Measurements from ENCODE around the gene MORC2.
A peak's percentile ranks its signal among the peaks of the same experiment; 100 is the strongest.

MORC2 gene

DNA sequence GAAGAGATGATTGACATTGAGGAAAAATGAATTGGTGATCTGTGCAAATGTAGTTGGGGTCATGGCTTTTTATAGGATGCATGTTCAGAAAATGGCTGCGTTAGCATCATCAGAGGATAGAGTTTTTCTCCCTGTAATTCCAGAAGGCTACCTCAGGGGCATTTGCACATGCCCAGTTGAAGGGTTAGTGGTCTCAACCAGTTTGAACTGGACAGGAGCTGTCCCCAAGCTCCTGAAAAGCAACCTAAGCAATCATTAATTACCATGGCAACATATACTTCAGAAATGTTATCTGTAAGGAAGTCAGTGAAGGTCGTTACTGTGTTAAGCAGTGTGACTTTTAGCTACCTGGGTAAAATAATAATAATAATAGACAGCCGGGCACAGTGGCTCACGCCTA is 29.8 kb upstream of the MORC2 start:
- TF ChIP-seq POLR2AphosphoS5 (IDR thresholded peaks at IDR 0.05; ENCODE audit: low read depth) (no peak), SPI1 (IDR thresholded peaks at IDR 0.05; ENCODE audit: borderline replicate concordance, low read depth) (no peak), GABPA (IDR thresholded peaks at IDR 0.05; ENCODE audit: low read depth) (no peak)
- TF ChIP-seq, protein P1, sequence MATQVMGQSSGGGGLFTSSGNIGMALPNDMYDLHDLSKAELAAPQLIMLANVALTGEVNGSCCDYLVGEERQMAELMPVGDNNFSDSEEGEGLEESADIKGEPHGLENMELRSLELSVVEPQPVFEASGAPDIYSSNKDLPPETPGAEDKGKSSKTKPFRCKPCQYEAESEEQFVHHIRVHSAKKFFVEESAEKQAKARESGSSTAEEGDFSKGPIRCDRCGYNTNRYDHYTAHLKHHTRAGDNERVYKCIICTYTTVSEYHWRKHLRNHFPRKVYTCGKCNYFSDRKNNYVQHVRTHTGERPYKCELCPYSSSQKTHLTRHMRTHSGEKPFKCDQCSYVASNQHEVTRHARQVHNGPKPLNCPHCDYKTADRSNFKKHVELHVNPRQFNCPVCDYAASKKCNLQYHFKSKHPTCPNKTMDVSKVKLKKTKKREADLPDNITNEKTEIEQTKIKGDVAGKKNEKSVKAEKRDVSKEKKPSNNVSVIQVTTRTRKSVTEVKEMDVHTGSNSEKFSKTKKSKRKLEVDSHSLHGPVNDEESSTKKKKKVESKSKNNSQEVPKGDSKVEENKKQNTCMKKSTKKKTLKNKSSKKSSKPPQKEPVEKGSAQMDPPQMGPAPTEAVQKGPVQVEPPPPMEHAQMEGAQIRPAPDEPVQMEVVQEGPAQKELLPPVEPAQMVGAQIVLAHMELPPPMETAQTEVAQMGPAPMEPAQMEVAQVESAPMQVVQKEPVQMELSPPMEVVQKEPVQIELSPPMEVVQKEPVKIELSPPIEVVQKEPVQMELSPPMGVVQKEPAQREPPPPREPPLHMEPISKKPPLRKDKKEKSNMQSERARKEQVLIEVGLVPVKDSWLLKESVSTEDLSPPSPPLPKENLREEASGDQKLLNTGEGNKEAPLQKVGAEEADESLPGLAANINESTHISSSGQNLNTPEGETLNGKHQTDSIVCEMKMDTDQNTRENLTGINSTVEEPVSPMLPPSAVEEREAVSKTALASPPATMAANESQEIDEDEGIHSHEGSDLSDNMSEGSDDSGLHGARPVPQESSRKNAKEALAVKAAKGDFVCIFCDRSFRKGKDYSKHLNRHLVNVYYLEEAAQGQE (IDR thresholded peaks at IDR 0.05; ENCODE audit: insufficient replicate concordance, low read depth): no peak
- TF ChIP-seq, protein P2, sequence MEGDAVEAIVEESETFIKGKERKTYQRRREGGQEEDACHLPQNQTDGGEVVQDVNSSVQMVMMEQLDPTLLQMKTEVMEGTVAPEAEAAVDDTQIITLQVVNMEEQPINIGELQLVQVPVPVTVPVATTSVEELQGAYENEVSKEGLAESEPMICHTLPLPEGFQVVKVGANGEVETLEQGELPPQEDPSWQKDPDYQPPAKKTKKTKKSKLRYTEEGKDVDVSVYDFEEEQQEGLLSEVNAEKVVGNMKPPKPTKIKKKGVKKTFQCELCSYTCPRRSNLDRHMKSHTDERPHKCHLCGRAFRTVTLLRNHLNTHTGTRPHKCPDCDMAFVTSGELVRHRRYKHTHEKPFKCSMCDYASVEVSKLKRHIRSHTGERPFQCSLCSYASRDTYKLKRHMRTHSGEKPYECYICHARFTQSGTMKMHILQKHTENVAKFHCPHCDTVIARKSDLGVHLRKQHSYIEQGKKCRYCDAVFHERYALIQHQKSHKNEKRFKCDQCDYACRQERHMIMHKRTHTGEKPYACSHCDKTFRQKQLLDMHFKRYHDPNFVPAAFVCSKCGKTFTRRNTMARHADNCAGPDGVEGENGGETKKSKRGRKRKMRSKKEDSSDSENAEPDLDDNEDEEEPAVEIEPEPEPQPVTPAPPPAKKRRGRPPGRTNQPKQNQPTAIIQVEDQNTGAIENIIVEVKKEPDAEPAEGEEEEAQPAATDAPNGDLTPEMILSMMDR (IDR thresholded peaks at IDR 0.05; ENCODE audit: insufficient read depth, low read length): no peak
- Histone ChIP-seq H3K4me3 (replicated peaks; ENCODE audit: insufficient read depth, low read length) (no peak overlapping the region), H3K27ac (replicated peaks) (no peak overlapping the region), H3K27me3 (ENCODE audit: insufficient read depth, poor library complexity, severe bottlenecking) (no peaks in the 10 kb centered on the region)
- DNase-seq (ENCODE audit: low read depth in 1 of 2, low spot score in 1 of 2): no peak

DNA sequence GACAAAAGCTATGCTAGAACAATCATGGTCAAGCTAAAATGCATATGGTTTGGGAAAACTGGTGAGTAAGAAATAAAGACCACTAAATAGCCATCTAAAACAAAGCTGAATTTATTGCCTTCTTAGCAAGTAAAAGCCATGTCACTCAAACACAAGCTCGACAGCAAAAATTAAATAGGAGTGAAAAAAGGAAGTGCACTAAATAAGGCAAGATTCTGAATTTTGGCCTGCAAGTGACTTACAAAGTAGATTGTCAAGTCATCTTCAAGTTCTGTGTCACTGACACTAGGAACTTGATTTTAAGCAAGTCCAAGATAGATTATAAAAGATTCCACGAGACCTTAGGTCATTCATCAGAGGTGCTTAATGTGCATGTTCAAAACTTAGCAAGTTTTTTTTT is 27.9 kb upstream of the MORC2 start:
- DNase-seq (ENCODE audit: low read depth in 1 of 2, low spot score in 1 of 2): peak in 1 of 2 experiments; percentile 44
- Histone ChIP-seq H3K4me3 (replicated peaks; ENCODE audit: insufficient read depth, low read length) (no peak overlapping the region), H3K27me3 (ENCODE audit: insufficient read depth, poor library complexity, severe bottlenecking) (no peaks in the 10 kb centered on the region), H3K27ac (replicated peaks) (no peak overlapping the region)
- TF ChIP-seq, protein P2 (IDR thresholded peaks at IDR 0.05; ENCODE audit: insufficient read depth, low read length): no peak
- TF ChIP-seq GABPA (IDR thresholded peaks at IDR 0.05; ENCODE audit: low read depth) (no peak), POLR2AphosphoS5 (IDR thresholded peaks at IDR 0.05; ENCODE audit: low read depth) (no peak), SPI1 (IDR thresholded peaks at IDR 0.05; ENCODE audit: borderline replicate concordance, low read depth) (peak; percentile 94)

DNA sequence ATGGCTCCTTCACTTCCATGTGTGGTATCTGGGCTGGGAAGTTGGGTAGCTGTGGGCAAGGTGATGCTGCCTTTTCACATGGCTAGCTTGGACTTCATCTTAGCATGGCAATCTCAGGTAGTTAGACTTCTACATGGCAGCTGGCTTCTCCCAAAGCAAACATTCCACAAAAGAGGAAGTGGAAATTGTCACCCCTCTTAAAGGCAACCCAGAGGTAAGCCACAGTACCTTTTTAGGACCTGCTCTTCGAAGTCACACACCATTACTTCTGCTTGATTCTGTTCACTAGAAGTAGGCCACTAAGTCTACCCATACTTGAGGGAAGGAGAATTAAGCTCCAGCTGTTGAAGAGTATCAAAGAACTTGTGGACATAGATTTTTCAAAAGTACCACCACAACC is 26.4 kb upstream of the MORC2 start:
- no peak overlapping the region for H3K27ac ChIP-seq (replicated peaks)
- no peaks in the 10 kb centered on the region for H3K27me3 ChIP-seq (ENCODE audit: insufficient read depth, poor library complexity, severe bottlenecking)
- DNase-seq (ENCODE audit: low read depth in 1 of 2, low spot score in 1 of 2): no peak
- no peak overlapping the region for H3K4me3 ChIP-seq (replicated peaks; ENCODE audit: insufficient read depth, low read length)
- TF ChIP-seq SPI1 (IDR thresholded peaks at IDR 0.05; ENCODE audit: borderline replicate concordance, low read depth) (peak; percentile 78), POLR2AphosphoS5 (IDR thresholded peaks at IDR 0.05; ENCODE audit: low read depth) (no peak)

DNA sequence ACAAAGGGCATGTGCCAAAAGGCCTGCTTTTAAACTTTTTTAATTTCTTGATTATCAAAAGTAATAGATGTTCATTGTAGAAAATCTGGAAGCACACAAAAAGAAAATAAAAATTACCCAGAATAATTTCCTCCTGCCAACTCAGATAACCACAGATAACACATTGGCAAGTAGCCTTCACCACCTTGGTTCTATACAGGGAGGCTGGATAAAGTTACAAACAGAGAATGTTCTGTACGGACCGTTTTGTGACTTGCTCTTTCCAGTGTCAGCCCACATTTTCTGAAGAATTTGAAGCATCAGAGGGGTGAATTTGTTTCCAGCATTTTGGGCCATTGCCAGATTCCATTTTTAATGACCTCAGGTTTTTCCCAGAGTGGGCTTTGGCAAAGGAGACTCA is 24.0 kb upstream of the MORC2 start:
- Histone ChIP-seq H3K27ac (replicated peaks) (no peak overlapping the region), H3K27me3 (ENCODE audit: insufficient read depth, poor library complexity, severe bottlenecking) (no peaks in the 10 kb centered on the region), H3K4me3 (replicated peaks; ENCODE audit: insufficient read depth, low read length) (no peak overlapping the region)
- TF ChIP-seq, protein P2 (IDR thresholded peaks at IDR 0.05; ENCODE audit: insufficient read depth, low read length): no peak
- TF ChIP-seq SPI1 (IDR thresholded peaks at IDR 0.05; ENCODE audit: borderline replicate concordance, low read depth): no peak
- TF ChIP-seq POLR2AphosphoS5 (IDR thresholded peaks at IDR 0.05; ENCODE audit: low read depth): no peak
- TF ChIP-seq GABPA (IDR thresholded peaks at IDR 0.05; ENCODE audit: low read depth): no peak
- TF ChIP-seq, protein P1 (IDR thresholded peaks at IDR 0.05; ENCODE audit: insufficient replicate concordance, low read depth): no peak
- no peak for DNase-seq (ENCODE audit: low read depth in 1 of 2, low spot score in 1 of 2)
